HG03378 (cell line): ENCODE data around the gene KARS1.
A peak's percentile ranks its signal among the peaks of the same experiment; 100 is the strongest.

Experiments
- ATAC-seq: cut with Tn5 transposase; IDR thresholded peaks from one replicate; pipeline ENCODE4 v1.9.1; 2021; ENCODE audit warnings: mild to moderate bottlenecking, moderate library complexity; ENCODE audit not compliant: unreplicated experiment

Gene KARS1

DNA sequence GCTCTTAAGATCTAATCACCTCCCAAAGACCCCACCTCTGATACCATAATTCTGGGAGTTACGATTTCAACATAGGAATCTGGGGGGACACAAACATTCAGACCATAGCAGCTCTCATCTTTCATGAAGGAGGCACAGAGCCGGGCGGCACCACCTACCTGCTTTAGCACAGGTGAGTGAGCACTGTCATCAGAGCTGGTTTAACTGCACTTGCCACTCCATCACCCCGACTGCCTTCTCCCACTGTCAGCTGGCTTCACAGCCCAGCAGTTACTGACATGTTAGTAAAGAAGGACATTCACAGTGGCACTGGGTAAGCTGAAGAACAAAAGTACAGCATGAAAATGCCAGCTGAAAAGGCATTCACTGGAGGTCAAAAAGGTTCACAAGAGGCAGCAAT lies 58.7 kb downstream of the KARS1 start:
- ATAC-seq: no peak

DNA sequence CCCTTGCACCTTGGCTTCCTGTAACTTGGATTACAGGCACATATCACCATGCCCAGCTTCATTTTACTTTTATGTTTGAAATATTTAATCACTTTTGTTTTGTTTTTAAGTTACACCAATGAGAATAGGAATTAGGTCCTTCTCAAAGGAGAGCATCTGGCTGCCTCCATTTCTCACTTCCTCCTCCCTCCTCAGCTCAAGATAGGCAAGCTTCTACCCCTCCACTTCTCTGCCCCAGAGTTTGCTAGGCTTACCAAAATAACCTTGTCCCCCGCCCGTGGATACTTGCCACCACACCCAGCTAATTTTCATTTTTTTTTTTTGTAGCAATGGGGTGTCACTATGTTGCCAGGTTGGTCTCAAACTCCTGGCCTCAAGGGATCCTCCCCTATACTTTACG lies 63.4 kb downstream of the KARS1 start:
- peak; percentile 60 for ATAC-seq

DNA sequence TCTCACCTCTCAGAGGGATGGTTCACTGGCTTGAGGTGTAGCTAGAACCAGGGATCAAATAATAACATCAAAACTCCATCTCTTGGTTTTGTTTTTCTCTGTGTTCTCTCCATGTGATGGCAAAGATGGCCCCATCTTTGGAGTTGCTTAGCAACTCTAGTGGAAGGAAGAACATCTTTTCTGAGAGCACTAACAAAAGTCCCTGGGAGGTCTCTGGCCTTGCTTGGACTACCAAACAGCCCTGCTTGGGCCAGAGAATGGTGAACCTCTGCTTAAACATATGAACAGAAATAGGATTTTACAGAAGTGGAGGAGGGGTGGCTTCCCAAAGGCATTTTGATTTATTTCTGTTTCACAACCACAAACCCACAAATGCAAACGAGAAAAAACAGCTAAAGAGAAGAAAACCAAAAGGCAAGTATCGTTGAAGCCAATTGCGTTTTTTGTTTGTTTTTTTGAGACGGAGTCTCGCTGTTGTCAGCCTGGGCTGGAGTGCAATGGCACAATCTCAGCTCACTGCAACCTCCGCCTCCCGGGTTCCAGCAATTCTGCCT lies 68.1 kb downstream of the KARS1 start:
- no peak for ATAC-seq

DNA sequence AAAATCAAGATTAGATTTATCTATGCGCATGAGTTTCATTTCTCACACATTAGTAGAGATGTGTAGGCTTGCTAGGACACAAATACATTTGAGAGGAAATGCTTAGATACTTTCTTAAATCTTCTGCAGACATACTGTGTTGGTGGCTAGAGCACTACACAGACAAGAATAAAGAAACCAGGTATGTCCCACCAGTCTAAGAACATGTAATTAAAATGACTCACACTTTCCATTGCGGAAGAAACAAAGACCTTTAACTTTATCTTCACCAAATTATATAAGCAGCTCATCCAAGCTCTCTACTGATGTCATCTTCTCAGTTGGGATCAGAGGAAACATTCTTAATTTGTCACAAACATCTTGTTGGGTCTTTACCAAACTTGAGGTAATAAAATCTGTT lies 68.7 kb downstream of the KARS1 start:
- ATAC-seq: no peak

DNA sequence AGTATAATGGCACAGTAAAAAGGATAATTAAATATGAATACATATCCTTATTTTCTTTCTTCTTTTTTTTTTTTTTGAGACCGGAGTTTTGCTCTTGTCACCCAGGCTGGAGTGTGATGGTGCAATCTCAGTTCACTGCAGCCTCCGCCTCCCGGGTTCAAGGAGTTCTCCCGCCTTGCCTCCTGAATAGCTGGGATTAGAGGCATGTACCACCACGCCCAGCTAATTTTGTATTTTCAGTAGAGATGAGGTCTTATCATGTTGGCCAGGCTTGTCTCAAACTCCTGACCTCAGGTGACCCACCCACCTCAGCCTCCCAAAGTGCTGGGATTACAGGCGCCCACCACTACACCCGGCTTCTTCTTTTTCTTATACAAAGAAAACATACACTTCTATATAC lies 69.3 kb downstream of the KARS1 start:
- ATAC-seq: no peak
